HEK293T (cell line): ENCODE results near the gene DIPK1C.

Experiments used
- CTCF ChIA-PET: fragments of 350-600 bp; formaldehyde crosslinking; extraction: SDS; loops from one replicate; lab custom pipeline; 2021; ENCODE audit warnings: antibody characterized with exemption, inconsistent platforms; lab: Yijun Ruan, JAX
- POLR2A ChIA-PET: fragments of 350-600 bp; formaldehyde crosslinking; extraction: SDS; loops from one replicate; lab custom pipeline; 2020; ENCODE audit warnings: antibody characterized with exemption, inconsistent platforms; lab: Yijun Ruan, JAX
- DNase-seq: peaks from one replicate; pipeline ENCODE4 v3.0.0; 2012; ENCODE audit warnings: mixed read lengths; ENCODE audit errors: extremely low spot score
- ARNT ChIP-seq: fragments of 450-650 bp; IDR thresholded peaks from 2 replicates; pipeline ENCODE4 v1.6.1; 2017; ENCODE audit warnings: mild to moderate bottlenecking
- BHLHE40 ChIP-seq: fragments of 450-650 bp; IDR thresholded peaks from 2 replicates; pipeline ENCODE4 v1.6.1; 2016; ENCODE audit warnings: mild to moderate bottlenecking, moderate library complexity, borderline replicate concordance
- CTBP1 ChIP-seq: fragments of 450-650 bp; IDR thresholded peaks from 2 replicates; pipeline ENCODE4 v1.6.1; 2016; ENCODE audit warnings: borderline replicate concordance
- ELF4 ChIP-seq: fragments of 450-650 bp; IDR thresholded peaks from 2 replicates; pipeline ENCODE4 v1.6.1; 2017; ENCODE audit warnings: antibody characterized with exemption
- FOXA1 ChIP-seq: fragments of 450-650 bp; IDR thresholded peaks from 2 replicates; pipeline ENCODE4 v1.6.1; 2016; ENCODE audit warnings: mild to moderate bottlenecking
- FOXK2 ChIP-seq: fragments of 450-650 bp; IDR thresholded peaks from 2 replicates; pipeline ENCODE4 v1.6.1; 2016; ENCODE audit warnings: mild to moderate bottlenecking
- FOXM1 ChIP-seq: fragments of 450-650 bp; IDR thresholded peaks from 2 replicates; pipeline ENCODE4 v1.6.1; 2017; ENCODE audit warnings: mild to moderate bottlenecking, borderline replicate concordance
- HDGF ChIP-seq: fragments of 450-650 bp; IDR thresholded peaks from 2 replicates; pipeline ENCODE4 v1.6.1; 2017; ENCODE audit warnings: antibody characterized with exemption, borderline replicate concordance
- L3MBTL2 ChIP-seq: fragments of 450-650 bp; conservative IDR thresholded peaks from 2 replicates; pipeline ENCODE4 v1.6.1; 2016; ENCODE audit warnings: mild to moderate bottlenecking
- LEF1 ChIP-seq: fragments of 450-650 bp; IDR thresholded peaks from 2 replicates; pipeline ENCODE4 v1.6.1; 2017; ENCODE audit warnings: mild to moderate bottlenecking, borderline replicate concordance
- NFRKB ChIP-seq: fragments of 450-650 bp; IDR thresholded peaks from 2 replicates; pipeline ENCODE4 v1.6.1; 2016; ENCODE audit warnings: mild to moderate bottlenecking, moderate library complexity
- PKNOX1 ChIP-seq: fragments of 450-650 bp; IDR thresholded peaks from 2 replicates; pipeline ENCODE4 v1.6.1; 2016
- SP1 ChIP-seq: fragments of 450-650 bp; IDR thresholded peaks from 2 replicates; pipeline ENCODE4 v1.6.1; 2017
- SUZ12 ChIP-seq: fragments of 450-650 bp; IDR thresholded peaks from 2 replicates; pipeline ENCODE4 v1.6.1; 2016; ENCODE audit warnings: mild to moderate bottlenecking
- TARDBP ChIP-seq: fragments of 450-650 bp; IDR thresholded peaks from 2 replicates; pipeline ENCODE4 v1.6.1; 2016
- ZNF384 ChIP-seq: fragments of 450-650 bp; IDR thresholded peaks from 2 replicates; pipeline ENCODE4 v1.6.1; 2016

Gene DIPK1C

GRCh38 chr18:74473976-74474640, 17.0 kb upstream of the DIPK1C start:
- no peak for TF ChIP-seq SUZ12
- TF ChIP-seq L3MBTL2: no peak
- no peak for TF ChIP-seq ELF4
- TF ChIP-seq SP1: no peak
- no peak for TF ChIP-seq PKNOX1
- no peak for TF ChIP-seq BHLHE40
- no peak for TF ChIP-seq HDGF
- TF ChIP-seq FOXK2: no peak
- no peak for TF ChIP-seq FOXM1
- TF ChIP-seq ARNT: no peak
- no peak for TF ChIP-seq FOXA1
- TF ChIP-seq CTBP1: no peak
- TF ChIP-seq NFRKB: no peak
- TF ChIP-seq ZNF384: no peak
- POLR2A ChIA-PET: no interaction called here
- CTCF ChIA-PET: no interaction called here
- no peak for DNase-seq

- ChIA-PET CTCF (no interaction called here), POLR2A (no interaction called here)
- TF ChIP-seq PKNOX1: no peak
- no peak for TF ChIP-seq ELF4
- no peak for TF ChIP-seq L3MBTL2
- TF ChIP-seq BHLHE40: no peak
- TF ChIP-seq NFRKB: no peak
- no peak for TF ChIP-seq SUZ12
- TF ChIP-seq ZNF384: no peak
- no peak for TF ChIP-seq FOXA1
- no peak for TF ChIP-seq TARDBP
- DNase-seq: no peak
Observed at GRCh38 chr18:74472312-74472711, 15.2 kb upstream of the DIPK1C start.

- DNase-seq: no peak
- ChIA-PET CTCF (interaction anchor here (0.7 kb wide), 1 partner anchor 1905 kb away, joined by 4 read pairs; no protein-coding TSS in a partner anchor), POLR2A (no interaction called here)
- TF ChIP-seq CTBP1: no peak
Observed at GRCh38 chr18:74468547-74469061, 11.5 kb upstream of the DIPK1C start.

- no peak for TF ChIP-seq FOXM1
- TF ChIP-seq TARDBP: no peak
- no peak for TF ChIP-seq PKNOX1
- no peak for TF ChIP-seq HDGF
- no peak for TF ChIP-seq FOXK2
- no peak for TF ChIP-seq CTBP1
- TF ChIP-seq NFRKB: no peak
- TF ChIP-seq BHLHE40: no peak
- TF ChIP-seq ZNF384: no peak
- no peak for TF ChIP-seq ELF4
- TF ChIP-seq SUZ12: no peak
- TF ChIP-seq ARNT: no peak
- TF ChIP-seq SP1: no peak
- CTCF ChIA-PET: no interaction called here
- POLR2A ChIA-PET: no interaction called here
- DNase-seq: no peak
Observed at GRCh38 chr18:74465775-74466174, 8.7 kb upstream of the DIPK1C start.

GRCh38 chr18:74463983-74464382, 6.9 kb upstream of the DIPK1C start:
- TF ChIP-seq FOXM1: no peak
- TF ChIP-seq HDGF: no peak
- no peak for TF ChIP-seq FOXK2
- TF ChIP-seq SUZ12: no peak
- no peak for TF ChIP-seq ELF4
- TF ChIP-seq BHLHE40: no peak
- TF ChIP-seq SP1: no peak
- TF ChIP-seq L3MBTL2: no peak
- TF ChIP-seq FOXA1: no peak
- TF ChIP-seq ARNT: no peak
- no peak for TF ChIP-seq ZNF384
- no peak for TF ChIP-seq NFRKB
- TF ChIP-seq CTBP1: no peak
- no peak for TF ChIP-seq TARDBP
- no peak for TF ChIP-seq LEF1
- no peak for TF ChIP-seq PKNOX1
- no peak for DNase-seq
- ChIA-PET POLR2A (no interaction called here), CTCF (no interaction called here)

- CTCF ChIA-PET: no interaction called here
- no peak for DNase-seq
- POLR2A ChIA-PET: no interaction called here
- TF ChIP-seq PKNOX1 (no peak), ARNT (no peak), SUZ12 (no peak), SP1 (no peak), BHLHE40 (no peak), FOXA1 (no peak), TARDBP (no peak), FOXK2 (no peak), NFRKB (no peak), ZNF384 (no peak), HDGF (no peak)
Observed at GRCh38 chr18:74463254-74463653, 6.1 kb upstream of the DIPK1C start.
